H1 (cell line): Measurements from ENCODE around the gene NCOA6. TPM values are rescaled to one million over a fixed set of nuclear protein-coding genes. Genes with fewer than 3 reads are reported as not detected.

Experiments used
- CTCF ChIA-PET: fragments of 300-600 bp; sonication (Branson Sonifier 250); formaldehyde crosslinking; loops from one replicate; lab custom pipeline; 2021; ENCODE audit not compliant: partially characterized antibody; lab: Charles Lee
- POLR2A ChIA-PET: fragments of 300-600 bp; sonication (Branson Sonifier 250); formaldehyde crosslinking; loops from one replicate; lab custom pipeline; 2021; ENCODE audit warnings: inconsistent platforms; ENCODE audit not compliant: partially characterized antibody; lab: Charles Lee
- DNase-seq, 2 experiments: peaks; one replicate each; pipeline versions ENCODE4 v3.0.0 to v3.0.0-alpha.2; 2010 to 2022; ENCODE audit warnings: low spot score in 2 of 2, low read depth in 1 of 2, mixed read lengths in 1 of 2
- FAIRE-seq: peaks from 2 replicates; lab custom pipeline; 2011; peaks lifted over from hg19 to GRCh38; lab: Jason Lieb, UNC
- H2AFZ ChIP-seq: 2 replicates; pipeline ENCODE4 v1.8.1; 2012; ENCODE audit warnings: low read length, inconsistent platforms
- H2AK5ac ChIP-seq: 2 replicates; pipeline ENCODE4 v1.6.1; 2013; ENCODE audit warnings: low read depth, low read length
- H2BK120ac ChIP-seq: replicated peaks from 2 replicates; pipeline ENCODE3; 2013; ENCODE audit warnings: low read depth, low read length, inconsistent platforms
- H2BK12ac ChIP-seq: 2 replicates; pipeline ENCODE4 v1.6.1; 2013; ENCODE audit warnings: low read depth, low read length
- H2BK15ac ChIP-seq: 2 replicates; pipeline ENCODE4 v1.6.1; 2013; ENCODE audit warnings: low read length
- H2BK20ac ChIP-seq: 2 replicates; pipeline ENCODE4 v1.6.1; 2013; ENCODE audit warnings: low read length
- H2BK5ac ChIP-seq: 2 replicates; pipeline ENCODE4 v1.6.1; 2013; ENCODE audit warnings: low read depth, low read length
- H3K14ac ChIP-seq: 2 replicates; pipeline ENCODE4 v1.6.1; 2013; ENCODE audit warnings: inconsistent platforms; ENCODE audit not compliant: insufficient read length
- H3K18ac ChIP-seq: 2 replicates; pipeline ENCODE4 v1.6.1; 2013; ENCODE audit warnings: low read length; ENCODE audit errors: extremely low read depth
- H3K23ac ChIP-seq: 2 replicates; pipeline ENCODE4 v1.6.1; 2013; ENCODE audit warnings: inconsistent platforms; ENCODE audit not compliant: insufficient read length
- H3K23me2 ChIP-seq: 2 replicates; pipeline ENCODE4 v1.6.1; 2013; ENCODE audit warnings: low read depth, low read length
- H3K27ac ChIP-seq: 2 replicates; pipeline ENCODE4 v1.6.1; 2011; ENCODE audit warnings: low read depth, low read length, inconsistent platforms
- H3K27me3 ChIP-seq, 4 experiments: replicated peaks in 1 of 4; 1 replicate in 1 of 4; 2 replicates in 3 of 4; pipeline versions ENCODE4 v1.6.1 to v1.8.1; 2011 to 2013; ENCODE audit warnings: low read length in 3 of 4, mild to moderate bottlenecking in 3 of 4, inconsistent platforms in 2 of 4, mixed read lengths in 2 of 4, moderate library complexity in 1 of 4; ENCODE audit not compliant: control insufficient read depth in 3 of 4, insufficient read depth in 3 of 4; ENCODE audit errors: extremely low read depth in 1 of 4
- H3K36me3 ChIP-seq, 4 experiments: 2 replicates each; pipeline versions ENCODE4 v1.6.1 to v1.8.1; 2011 to 2013; ENCODE audit warnings: mild to moderate bottlenecking in 4 of 4, low read length in 3 of 4, moderate library complexity in 2 of 4, control low read depth in 1 of 4, inconsistent platforms in 1 of 4; ENCODE audit not compliant: insufficient read depth in 4 of 4, control insufficient read depth in 2 of 4
- H3K4ac ChIP-seq: replicated peaks from 2 replicates; pipeline ENCODE3; 2013; ENCODE audit warnings: low read length, low read depth, mixed read lengths, inconsistent platforms; ENCODE audit not compliant: insufficient read length
- H3K4me1 ChIP-seq, 4 experiments: replicated peaks in 1 of 4; 1 replicate in 1 of 4; 2 replicates in 3 of 4; pipeline versions ENCODE4 v1.6.1 to v1.8.1; 2011 to 2013; ENCODE audit warnings: low read length in 3 of 4, inconsistent platforms in 2 of 4, mixed read lengths in 1 of 4; ENCODE audit not compliant: insufficient read depth in 4 of 4, control insufficient read depth in 3 of 4
- H3K4me2 ChIP-seq, 2 experiments: 2 replicates each; pipeline versions ENCODE4 v1.6.1 to v1.8.1; 2011 to 2013; ENCODE audit warnings: low read depth in 2 of 2, low read length in 2 of 2, control low read depth in 1 of 2, inconsistent platforms in 1 of 2, mild to moderate bottlenecking in 1 of 2; ENCODE audit not compliant: insufficient read depth in 1 of 2
- H3K4me3 ChIP-seq, 4 experiments: fragments of 200-600, 300-600 bp in 1 of 4; sonication (generic), shearing (Covaris generic), sonication (Bioruptor Twin) in 1 of 4; 2 replicates each; pipeline versions ENCODE4 v1.5.1 to v1.8.1; 2011 to 2016; ENCODE audit warnings: low read length in 4 of 4, low read depth in 3 of 4, control low read depth in 2 of 4, inconsistent platforms in 2 of 4, mild to moderate bottlenecking in 2 of 4, mixed read lengths in 1 of 4, moderate library complexity in 1 of 4; ENCODE audit not compliant: insufficient read depth in 2 of 4; ENCODE audit errors: extremely low read depth in 1 of 4
- H3K56ac ChIP-seq: replicated peaks from 2 replicates; pipeline ENCODE3; 2013; ENCODE audit warnings: low read depth, mild to moderate bottlenecking, mixed read lengths, low read length, inconsistent platforms; ENCODE audit not compliant: insufficient read length
- H3K79me1 ChIP-seq: 2 replicates; pipeline ENCODE4 v1.6.1; 2013; ENCODE audit warnings: low read depth, low read length, control low read depth
- H3K79me2 ChIP-seq, 2 experiments: 2 replicates each; pipeline versions ENCODE4 v1.6.1 to v1.8.1; 2012 to 2013; ENCODE audit warnings: low read length in 2 of 2, mild to moderate bottlenecking in 2 of 2, inconsistent platforms in 1 of 2; ENCODE audit not compliant: insufficient read depth in 2 of 2, control insufficient read depth in 1 of 2
- H3K9ac ChIP-seq, 4 experiments: replicated peaks in 1 of 4; 1 replicate in 1 of 4; 2 replicates in 3 of 4; pipeline versions ENCODE4 v1.6.1 to v1.8.1; 2011 to 2013; ENCODE audit warnings: low read depth in 3 of 4, low read length in 3 of 4, control low read depth in 2 of 4, mild to moderate bottlenecking in 2 of 4, moderate library complexity in 2 of 4, inconsistent platforms in 1 of 4; ENCODE audit errors: extremely low read depth in 1 of 4
- H3K9me3 ChIP-seq, 2 experiments: 2 replicates each; pipeline versions ENCODE4 v1.6.1 to v1.8.1; 2012 to 2013; ENCODE audit warnings: mild to moderate bottlenecking in 2 of 2, moderate library complexity in 2 of 2, control low read depth in 1 of 2, inconsistent platforms in 1 of 2, low read depth in 1 of 2, low read length in 1 of 2, mixed read lengths in 1 of 2; ENCODE audit not compliant: insufficient read depth in 2 of 2
- H4K20me1 ChIP-seq, 2 experiments: replicated peaks in 1 of 2; 2 replicates each; pipeline versions ENCODE3 to v1.8.1; 2011 to 2013; ENCODE audit warnings: inconsistent platforms in 2 of 2, low read length in 2 of 2, mild to moderate bottlenecking in 1 of 2; ENCODE audit not compliant: insufficient read depth in 2 of 2, control insufficient read depth in 1 of 2
- H4K5ac ChIP-seq: 2 replicates; pipeline ENCODE4 v1.6.1; 2013; ENCODE audit warnings: low read length, low read depth, mixed read lengths, inconsistent platforms; ENCODE audit not compliant: insufficient read length
- H4K8ac ChIP-seq: 2 replicates; pipeline ENCODE4 v1.8.0; 2013; ENCODE audit warnings: mild to moderate bottlenecking, moderate library complexity, low read length, inconsistent platforms; ENCODE audit not compliant: insufficient read depth; ENCODE audit errors: extremely low read depth
- H4K91ac ChIP-seq: replicated peaks from 2 replicates; pipeline ENCODE3; 2013; ENCODE audit warnings: low read length, mixed read lengths, inconsistent platforms; ENCODE audit not compliant: insufficient read length
- ATF2 ChIP-seq: IDR thresholded peaks from 2 replicates; pipeline ENCODE4 v1.6.1; 2012; ENCODE audit warnings: low read length, inconsistent platforms
- BRCA1 ChIP-seq: IDR thresholded peaks from 2 replicates; pipeline ENCODE4 v1.6.1; 2012; ENCODE audit warnings: low read depth, low read length, improper control_type of control experiment
- CBX8 ChIP-seq: fragments of 300-800, 300-1000 bp; sonication (generic); IDR thresholded peaks from 2 replicates; pipeline ENCODE4 v1.7.1; 2016; ENCODE audit warnings: low read depth, low read length, borderline replicate concordance
- CTBP2 ChIP-seq: IDR thresholded peaks from 2 replicates; pipeline ENCODE4 v1.7.0; 2011; ENCODE audit warnings: borderline replicate concordance, mild to moderate bottlenecking, moderate library complexity, mixed read lengths, low read length; ENCODE audit not compliant: insufficient read depth, insufficient read length
- POU5F1 ChIP-seq: IDR thresholded peaks from 2 replicates; pipeline ENCODE4 v1.6.1; 2011; ENCODE audit warnings: low read depth, mild to moderate bottlenecking, low read length, moderate library complexity
- RNF2 ChIP-seq: fragments of 200-900, 300-1000 bp; sonication (generic); IDR thresholded peaks from 2 replicates; pipeline ENCODE4 v1.7.1; 2016; ENCODE audit warnings: borderline replicate concordance, low read depth, mild to moderate bottlenecking, antibody characterized with exemption, low read length; ENCODE audit not compliant: poor library complexity, severe bottlenecking; ENCODE audit errors: missing control alignments
- WGBS, 2 experiments: shearing (Covaris generic) in 1 of 2; methylation state at CpG; one replicate each; pipeline versions ENCODE4 v1.1.6 to v1.1.7; 2013 to 2015; ENCODE audit warnings: low lambda C conversion rate in 2 of 2, mixed read lengths in 2 of 2, inconsistent platforms in 1 of 2, low coverage in 1 of 2, missing lambda C conversion rate in 1 of 2; ENCODE audit not compliant: insufficient replicate concordance in 2 of 2, insufficient coverage in 1 of 2, insufficient read length in 1 of 2; ENCODE audit errors: extremely low coverage in 1 of 2, missing lambda C conversion rate in 1 of 2; 5-methylcytosine and 5-hydroxymethylcytosine counted together
- polyA plus RNA-seq, 7 experiments: library from polyadenylated mRNA; depleted of rRNA in 3 of 7; stranded (reverse) in 5 of 7; unstranded in 2 of 7; fragments of >200 nt in 5 of 7; fragments of 200-250 nt in 2 of 7; gene quantifications; 1 replicate in 5 of 7; 2 replicates in 1 of 7; 4 replicates in 1 of 7; pipeline versions ENCODE4 v1.2.1 to v1.2.3, GENCODE V29; 2011 to 2013; ENCODE audit warnings: missing spikeins in 2 of 7, mixed read lengths in 2 of 7
- total RNA-seq: library from RNA; stranded (reverse); fragmentation: NEBNext Ultra II Directional; extraction: Animal tissue kit (Norgen Biotek cat#: 25700); gene quantifications from 2 replicates; pipeline ENCODE4 v1.2.1, GENCODE V29; 2021

The NCOA6 gene
- total and polyA plus RNA-seq, 2 of the 8 experiments (the other 6 are each of a cell fraction or from before 2014, with no cell fraction given): 9.0 to 9.5 TPM

GRCh38 chr20:34743039-34743438 is 82.4 kb downstream of the NCOA6 start:
- FAIRE-seq: no peak
- Histone ChIP-seq H3K56ac (no peak overlapping the region), H2BK120ac (no peak overlapping the region), H4K8ac (no peak overlapping the region; the same call in 1 of the 2 replicates), H3K18ac (no peak overlapping the region), H4K20me1 (peaks cover 0 to 3% of the 10 kb centered on the region in 2 experiments), H2BK15ac (no peak overlapping the region), H3K14ac (no peak overlapping the region), H3K4ac (no peak overlapping the region), H3K27me3 (no peaks in the 10 kb centered on the region), H3K23me2 (no peaks in the 10 kb centered on the region), H2AK5ac (no peak overlapping the region), H3K79me1 (no peaks in the 10 kb centered on the region), H3K4me2 (no peak overlapping the region), H2AFZ (no peak overlapping the region), H3K9ac (no peak overlapping the region), H2BK5ac (no peak overlapping the region), H3K27ac (no peak overlapping the region), H2BK12ac (no peak overlapping the region), H3K9me3 (no peaks in the 10 kb centered on the region), H3K4me3 (no peak overlapping the region), H3K4me1 (no peaks in the 10 kb centered on the region), H3K79me2 (no peaks in the 10 kb centered on the region), H3K36me3 (peaks cover 0 to 5% (median 0%) of the 10 kb centered on the region in 4 experiments; a peak in 2 of 8 replicates), H4K91ac (no peak overlapping the region), H2BK20ac (no peak overlapping the region), H4K5ac (no peak overlapping the region), H3K23ac (no peak overlapping the region)
- 94% methylated on average over 1 of the region's 1 CpG; no CpG with 5 or more reads in 1 of the 2 experiments for WGBS, 2 experiments
- DNase-seq: no peak
- TF ChIP-seq ATF2: no peak
- TF ChIP-seq POU5F1: no peak
- no peak for TF ChIP-seq RNF2
- TF ChIP-seq CBX8: no peak
- no peak for TF ChIP-seq CTBP2
- no peak for TF ChIP-seq BRCA1
- POLR2A ChIA-PET: no interaction called here
- CTCF ChIA-PET: no interaction called here
